ENCODE measurements around the gene AP2M1.
"Not testable (repeated sequence)": the region's sequence is repeated elsewhere in the genome, so short reads cannot be mapped to it uniquely, and the experiment has no call there.

Gene AP2M1

GRCh38 chr3:184158404-184158803, 16.3 kb upstream of the AP2M1 start:
- no peak for DNase-seq

GRCh38 chr3:184160456-184160855, 14.2 kb upstream of the AP2M1 start:
- DNase-seq = no peak

- not testable (repeated sequence) for DNase-seq
These were observed 12.0 kb upstream of the AP2M1 start for GRCh38 chr3:184162571-184163070.

- DNase-seq = no peak
These were observed 9.9 kb upstream of the AP2M1 start for GRCh38 chr3:184164648-184165330.

GRCh38 chr3:184165543-184165942, 9.1 kb upstream of the AP2M1 start:
- DNase-seq = no peak

- DNase-seq = no peak
These were observed 8.0 kb upstream of the AP2M1 start for GRCh38 chr3:184166671-184167070.

- DNase-seq = no peak
These were observed 6.9 kb upstream of the AP2M1 start for GRCh38 chr3:184167786-184168185.

- DNase-seq = no peak
These were observed 6.1 kb upstream of the AP2M1 start for GRCh38 chr3:184168363-184169120.

GRCh38 chr3:184169896-184170875, 4.5 kb upstream of the AP2M1 start:
- DNase-seq = no peak

GRCh38 chr3:184171562-184171961, 3.1 kb upstream of the AP2M1 start:
- DNase-seq = no peak

GRCh38 chr3:184172681-184173373, 1.8 kb upstream of the AP2M1 start:
- DNase-seq = no peak

- DNase-seq = no peak
These were observed 1.3 kb upstream of the AP2M1 start for GRCh38 chr3:184173374-184173722.

- DNase-seq = no peak
These were observed 390 bp upstream of the AP2M1 start for GRCh38 chr3:184174284-184174645.

- no peak for DNase-seq
These were observed 851 bp downstream of the AP2M1 start for GRCh38 chr3:184175506-184175905.

- no peak for DNase-seq
These were observed 1.3 kb downstream of the AP2M1 start for GRCh38 chr3:184175981-184176376.

- no peak for DNase-seq
These were observed 2.0 kb downstream of the AP2M1 start for GRCh38 chr3:184176377-184177330.

- no peak for DNase-seq
These were observed 2.7 kb downstream of the AP2M1 start for GRCh38 chr3:184177331-184177731.

- DNase-seq = no peak
These were observed 3.2 kb downstream of the AP2M1 start for GRCh38 chr3:184177767-184178306.

- DNase-seq = no peak
These were observed 4.0 kb downstream of the AP2M1 start for GRCh38 chr3:184178521-184179138.

GRCh38 chr3:184180165-184180564, 5.5 kb downstream of the AP2M1 start:
- DNase-seq = no peak

- no peak for DNase-seq
These were observed 6.9 kb downstream of the AP2M1 start for GRCh38 chr3:184181596-184181995.
